MCF 10A (cell line): ENCODE results near the gene ANKRD49. TPM values are rescaled to one million over a fixed set of nuclear protein-coding genes. Genes with fewer than 3 reads are reported as not detected.

Experiments
- BruUV-seq: library from RNA; stranded (reverse); fragments of 400-500 nt; replicated peaks from 2 replicates; lab custom pipeline; 2021; lab: Mats Ljungman, UMichigan
- CTCF ChIA-PET: fragments of 300-600 bp; sonication (Branson Sonifier 250); formaldehyde crosslinking; extraction: SDS; loops from one replicate; lab custom pipeline; 2021; ENCODE audit warnings: antibody characterized with exemption, inconsistent platforms; lab: Yijun Ruan, JAX
- POLR2A ChIA-PET: fragments of 300-600, 350-650 bp; sonication (Branson Sonifier 250); formaldehyde crosslinking; extraction: SDS; loops from one replicate; lab custom pipeline; 2020; ENCODE audit warnings: antibody characterized with exemption, inconsistent platforms; lab: Yijun Ruan, JAX
- DNase-seq: peaks from one replicate; pipeline ENCODE4 v3.0.0-alpha.2; 2018; ENCODE audit not compliant: unreplicated experiment
- H3K27ac Mint-ChIP-seq: one replicate; pipeline ENCODE4 v1.8.0; 2022; ENCODE audit warnings: mild to moderate bottlenecking, low read depth, mixed read lengths; ENCODE audit not compliant: unreplicated experiment
- H3K27me3 Mint-ChIP-seq: one replicate; pipeline ENCODE4 v1.8.0; 2022; ENCODE audit warnings: mixed read lengths; ENCODE audit not compliant: insufficient read depth, unreplicated experiment
- H3K36me3 Mint-ChIP-seq: one replicate; pipeline ENCODE4 v1.8.0; 2022; ENCODE audit warnings: mild to moderate bottlenecking, moderate library complexity, mixed read lengths; ENCODE audit not compliant: insufficient read depth, unreplicated experiment
- H3K4me1 Mint-ChIP-seq: one replicate; pipeline ENCODE4 v1.8.0; 2022; ENCODE audit warnings: mixed read lengths; ENCODE audit not compliant: insufficient read depth, unreplicated experiment
- H3K4me3 Mint-ChIP-seq: one replicate; pipeline ENCODE4 v1.8.0; 2022; ENCODE audit warnings: mild to moderate bottlenecking, moderate library complexity, mixed read lengths; ENCODE audit not compliant: unreplicated experiment
- H3K9me3 Mint-ChIP-seq: one replicate; pipeline ENCODE4 v1.8.0; 2022; ENCODE audit warnings: mixed read lengths; ENCODE audit not compliant: unreplicated experiment
- CTCF ChIP-seq: fragments of 200-600 bp; IDR thresholded peaks from one replicate; pipeline ENCODE4 v1.8.0; 2022; ENCODE audit warnings: antibody characterized with exemption, mild to moderate bottlenecking; ENCODE audit not compliant: unreplicated experiment
- intact Hi-C: fragments of 100-400 bp; cut with micrococcal nuclease; formaldehyde crosslinking; loops from 2 replicates; pipeline ENCODE4 v1.14.1; 2022
- microRNA-seq: library from miRNA; unstranded; fragments of <30 nt; microRNA quantifications from one replicate; pipeline ENCODE4 v1.2.0, GENCODE V29; 2022
- total RNA-seq: library from RNA; stranded (reverse); gene quantifications from 2 replicates; pipeline ENCODE4 v1.2.3, GENCODE V29; 2022

Gene ANKRD49
- total RNA-seq, 1 experiment from 2014 or later: 9.7 TPM

- Mint-ChIP-seq H3K36me3 (peaks cover 7% of the 10 kb centered on the region), H3K9me3 (no peaks in the 10 kb centered on the region), H3K27ac (no peak overlapping the region), H3K4me3 (peak overlapping the region; percentile 47), H3K27me3 (no peaks in the 10 kb centered on the region), H3K4me1 (peaks cover 5% of the 10 kb centered on the region)
- ChIA-PET CTCF (interaction anchor here (0.5 to 1.4 kb wide), 5 partner anchors 10 to 282 kb away, joined by 3 to 4 read pairs (median 3); no protein-coding TSS in a partner anchor), POLR2A (interaction anchor here (0.6 kb wide), 1 partner anchor 19 kb away, joined by 3 read pairs; no protein-coding TSS in a partner anchor)
- no peak for TF ChIP-seq CTCF
- no peak for DNase-seq
- intact Hi-C loops: no loop called here
- no TSS peak for BruUV-seq
Measured at GRCh38 chr11:94546162-94546470, 52.3 kb downstream of the ANKRD49 start.

- Mint-ChIP-seq H3K9me3 (no peaks in the 10 kb centered on the region), H3K36me3 (peaks cover 7% of the 10 kb centered on the region), H3K4me3 (no peak overlapping the region), H3K4me1 (peaks cover 5% of the 10 kb centered on the region), H3K27ac (no peak overlapping the region), H3K27me3 (no peaks in the 10 kb centered on the region)
- TF ChIP-seq CTCF: no peak
- no TSS peak for BruUV-seq
- no peak for DNase-seq
- intact Hi-C loops: no loop called here
- ChIA-PET CTCF (interaction anchor here (2.2 kb wide), 1 partner anchor 27 kb away, joined by 10 read pairs; no protein-coding TSS in a partner anchor), POLR2A (interaction anchor here (0.6 kb wide), 1 partner anchor 19 kb away, joined by 3 read pairs; no protein-coding TSS in a partner anchor)
Measured at GRCh38 chr11:94546886-94547285, 53.1 kb downstream of the ANKRD49 start.

- BruUV-seq: no TSS peak
- no peak for DNase-seq
- intact Hi-C loops: no loop called here
- POLR2A ChIA-PET: no interaction called here
- Mint-ChIP-seq H3K4me3 (no peak overlapping the region), H3K36me3 (peaks cover under 1% of the 10 kb centered on the region), H3K9me3 (no peaks in the 10 kb centered on the region), H3K27me3 (no peaks in the 10 kb centered on the region), H3K27ac (no peak overlapping the region), H3K4me1 (no peaks in the 10 kb centered on the region)
- CTCF ChIA-PET: interaction anchor here (1.0 to 2.2 kb wide), 2 partner anchors 13 to 29 kb away, joined by 3 to 10 read pairs; no protein-coding TSS in a partner anchor
- TF ChIP-seq CTCF: no peak
Measured at GRCh38 chr11:94549146-94549545, 55.4 kb downstream of the ANKRD49 start.

Small RNA genes lying within 50 kb of the gene (microRNA-seq; reads per million reads assigned to microRNA genes)
- gene MIR548L: 26.7 reads per million, percentile 62 among the genes with 10 or more reads in this experiment

Other genes with a start within 250 kb of the ANKRD49 start
- gene IZUMO1R, start 189.4 kb upstream of the ANKRD49 start, total RNA-seq: not detected in 2 replicates
- gene GPR83, start 92.6 kb upstream of the ANKRD49 start, total RNA-seq: not detected in 2 replicates
- 13.2 and 15.1 TPM in 2 replicates for gene MRE11, start 140 bp upstream of the ANKRD49 start, total RNA-seq
- gene C11orf97, start 18.5 kb downstream of the ANKRD49 start, total RNA-seq: not detected in 2 replicates
- 0.23 and 0.32 TPM in 2 replicates for gene FUT4, start 49.9 kb downstream of the ANKRD49 start, total RNA-seq
- gene PIWIL4, start 73.4 kb downstream of the ANKRD49 start, total RNA-seq: not detected in 2 replicates